Mesodermal cell (in vitro differentiated cells): ENCODE data around the gene NOL4L.

Experiments used
- H3K27ac ChIP-seq: 2 replicates; pipeline ENCODE4 v1.7.0; 2013; ENCODE audit warnings: mild to moderate bottlenecking, low read depth, low read length, moderate library complexity; ENCODE audit not compliant: severe bottlenecking
- H3K36me3 ChIP-seq: 2 replicates; pipeline ENCODE4 v1.7.1; 2013; ENCODE audit warnings: mild to moderate bottlenecking, low read length, moderate library complexity; ENCODE audit not compliant: control insufficient read depth, insufficient read depth
- H3K4me1 ChIP-seq: one replicate; pipeline ENCODE4 v1.7.1; 2013; ENCODE audit warnings: mild to moderate bottlenecking, low read length; ENCODE audit not compliant: insufficient read depth, control insufficient read depth, poor library complexity, severe bottlenecking
- H3K4me3 ChIP-seq: 2 replicates; pipeline ENCODE4 v1.7.0; 2013; ENCODE audit warnings: low read length, control low read depth, mild to moderate bottlenecking; ENCODE audit not compliant: insufficient read depth, poor library complexity, severe bottlenecking; ENCODE audit errors: extremely low read depth
- H3K9me3 ChIP-seq: 2 replicates; pipeline ENCODE4 v1.7.1; 2013; ENCODE audit warnings: mild to moderate bottlenecking, low read length, moderate library complexity; ENCODE audit not compliant: control insufficient read depth
- WGBS, 2 experiments: methylation state at CpG; one replicate each; pipeline ENCODE4 v1.1.5; 2013; ENCODE audit warnings: missing lambda C conversion rate in 2 of 2; ENCODE audit not compliant: insufficient coverage in 2 of 2; 5-methylcytosine and 5-hydroxymethylcytosine counted together

The NOL4L gene

GRCh38 chr20:32448306-32449056 is 136.7 kb downstream of the NOL4L start:
- Histone ChIP-seq H3K4me1 (peaks cover 27% of the 10 kb centered on the region), H3K4me3 (no peak overlapping the region), H3K9me3 (no peaks in the 10 kb centered on the region), H3K27ac (no peak overlapping the region), H3K36me3 (peaks cover 99% of the 10 kb centered on the region)
- 91 to 95% methylated on average over 10 of the region's 13 CpGs for WGBS, 2 experiments

DNA sequence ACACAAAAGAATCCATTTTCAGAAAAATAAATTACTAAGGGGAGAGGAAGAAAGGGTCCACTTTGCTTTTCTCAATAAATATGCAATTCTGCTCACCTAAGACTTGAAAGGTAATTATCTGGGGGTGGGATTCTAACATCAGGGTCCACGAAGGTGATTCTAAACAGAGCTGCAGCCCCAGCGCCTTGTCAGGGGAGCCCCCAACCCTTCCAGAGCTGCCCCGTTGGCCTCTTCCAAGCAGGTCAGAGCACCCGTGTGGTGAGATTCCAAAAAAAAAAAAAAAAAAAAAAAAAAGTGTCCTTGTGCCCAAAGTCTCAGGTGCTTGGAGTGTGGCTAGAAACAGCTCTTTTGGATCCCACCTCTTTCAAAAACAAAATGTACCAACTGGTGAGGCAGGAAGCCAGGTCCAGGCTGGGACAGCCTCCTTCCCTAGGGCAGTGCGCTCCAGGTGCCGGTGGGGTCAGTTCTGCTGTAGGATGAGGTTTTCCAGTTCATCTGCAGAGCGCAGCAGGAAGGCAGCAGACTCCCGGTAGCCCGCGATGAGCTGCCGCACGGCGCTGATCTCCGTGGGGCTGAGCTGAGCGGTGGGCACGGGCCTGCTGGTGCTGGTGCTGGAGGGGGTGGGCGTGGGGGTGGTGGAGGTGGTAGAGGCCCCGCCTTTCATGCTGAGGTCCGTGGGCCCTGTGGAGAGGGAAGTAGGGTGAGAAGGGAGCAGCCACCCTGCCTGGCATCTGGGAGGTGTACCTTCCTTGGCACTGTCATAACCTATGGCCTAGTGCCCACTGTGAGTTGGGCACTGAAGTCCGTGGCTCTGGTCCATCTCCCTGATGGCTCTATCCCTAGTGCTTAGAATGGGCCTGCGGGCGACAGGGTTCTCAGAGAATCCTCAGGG is 137.8 kb downstream of the NOL4L start:
- peaks cover 96% of the 10 kb centered on the region for H3K36me3 ChIP-seq
- H3K4me1 ChIP-seq = peaks cover 24% of the 10 kb centered on the region
- H3K27ac ChIP-seq = no peak overlapping the region
- H3K4me3 ChIP-seq = no peak overlapping the region
- no peaks in the 10 kb centered on the region for H3K9me3 ChIP-seq
- 92 to 97% methylated on average over 9 to 17 of the region's 22 CpGs for WGBS, 2 experiments

GRCh38 chr20:32446301-32447100 is 138.6 kb downstream of the NOL4L start:
- 91 to 99% methylated on average over 12 of the region's 14 CpGs for WGBS, 2 experiments
- Histone ChIP-seq H3K4me1 (peaks cover 18% of the 10 kb centered on the region), H3K9me3 (no peaks in the 10 kb centered on the region), H3K4me3 (no peak overlapping the region), H3K36me3 (peaks cover 94% of the 10 kb centered on the region), H3K27ac (peak overlapping the region; percentile 69)

DNA sequence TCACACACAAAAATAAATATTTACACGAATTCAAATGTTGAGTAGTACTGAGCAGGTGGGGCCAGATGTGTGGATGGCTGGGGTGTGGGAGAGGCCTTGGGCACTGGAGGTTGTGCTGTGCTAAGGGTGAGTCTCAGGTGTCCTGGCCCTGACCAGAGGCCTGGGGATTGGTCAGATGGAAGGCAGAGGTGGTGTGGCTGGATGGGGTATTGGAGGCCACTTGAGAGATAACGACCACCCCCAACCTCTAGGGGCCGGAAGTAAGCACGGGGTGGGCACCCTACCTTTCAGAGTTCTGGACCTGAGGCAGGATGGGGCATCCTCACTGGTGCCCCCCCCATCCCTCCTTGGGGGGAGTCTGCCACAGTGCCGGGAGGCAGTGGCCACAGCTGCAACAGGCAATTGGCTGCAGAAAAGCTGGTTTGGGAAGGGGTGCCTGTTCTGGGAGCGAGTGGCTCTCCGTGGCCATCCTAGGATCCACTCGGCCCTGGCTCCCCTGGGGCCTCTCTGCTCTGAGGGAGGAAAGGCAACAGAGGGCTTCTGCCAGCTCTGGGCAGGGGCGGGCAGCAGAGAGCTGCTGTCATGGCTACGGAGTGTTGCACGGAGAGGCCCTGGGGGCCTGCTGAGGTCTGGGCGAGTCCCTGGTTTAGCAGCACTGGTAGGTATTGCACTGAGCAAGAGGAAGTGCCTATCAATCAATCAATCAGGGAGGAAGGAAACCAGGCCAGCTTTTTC is 139.4 kb downstream of the NOL4L start:
- Histone ChIP-seq H3K4me1 (peaks cover 20% of the 10 kb centered on the region), H3K36me3 (peaks cover 94% of the 10 kb centered on the region), H3K9me3 (no peaks in the 10 kb centered on the region), H3K27ac (peak overlapping the region; percentile 69), H3K4me3 (no peak overlapping the region)
- 75 to 83% methylated on average over 5 to 7 of the region's 12 CpGs for whole genome bisulfite sequencing, 2 experiments

- 80% methylated on average over 3 of the region's 7 CpGs; no CpG with 5 or more reads in 1 of the 2 experiments for WGBS, 2 experiments
- Histone ChIP-seq H3K36me3 (peaks cover 94% of the 10 kb centered on the region), H3K27ac (peak overlapping the region; percentile 1)
These were observed 140.5 kb downstream of the NOL4L start for GRCh38 chr20:32444474-32445220.

GRCh38 chr20:32443386-32443974 is 141.7 kb downstream of the NOL4L start:
- peak overlapping the region; percentile 4 for H3K27ac ChIP-seq
- H3K4me1 ChIP-seq = peaks cover 19% of the 10 kb centered on the region
- H3K4me3 ChIP-seq = no peak overlapping the region
- 100% methylated on average over 2 to 3 of the region's 3 CpGs for WGBS, 2 experiments
- H3K36me3 ChIP-seq = peaks cover 94% of the 10 kb centered on the region
- no peaks in the 10 kb centered on the region for H3K9me3 ChIP-seq

More at GRCh38 chr20:32444474-32445220, 140.5 kb downstream of the NOL4L start:
- H3K9me3 ChIP-seq = no peaks in the 10 kb centered on the region
- peaks cover 19% of the 10 kb centered on the region for H3K4me1 ChIP-seq
- H3K4me3 ChIP-seq = no peak overlapping the region

DNA sequence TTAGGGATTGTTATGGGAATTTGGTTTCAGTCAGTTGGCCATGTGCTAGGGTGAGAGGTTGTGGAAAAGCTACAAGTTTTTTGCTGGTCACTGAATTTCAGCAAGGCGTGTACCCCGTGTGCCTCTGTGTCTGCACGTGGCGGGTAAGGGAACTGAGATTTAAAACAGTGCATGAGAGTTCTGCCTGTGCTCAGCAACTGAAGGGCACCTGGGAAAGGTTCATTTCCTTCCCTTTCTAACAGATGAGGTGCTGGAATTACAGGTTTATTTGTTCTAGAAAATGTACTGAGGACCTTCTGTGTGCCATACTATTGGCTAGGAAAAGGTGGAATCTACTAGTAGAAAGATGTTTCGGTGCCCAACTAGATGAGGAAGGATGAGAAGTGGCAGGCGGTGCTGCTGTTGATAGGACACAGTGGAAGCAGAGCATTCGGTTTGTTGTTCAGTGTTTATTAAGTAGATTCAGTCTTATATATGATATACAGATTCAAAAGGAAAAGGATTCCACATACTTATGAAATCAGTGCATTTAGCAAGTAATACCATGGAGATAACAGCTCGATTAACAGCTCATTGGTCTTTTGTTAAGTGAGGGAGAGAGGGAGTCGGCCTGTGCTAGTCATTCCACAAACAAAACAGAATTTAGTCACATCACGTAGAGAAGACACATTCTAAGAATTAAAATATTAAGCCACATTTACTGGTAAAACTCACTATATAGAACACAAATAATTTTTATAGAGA is 142.3 kb downstream of the NOL4L start:
- 85 to 87% methylated on average over 5 to 6 of the region's 10 CpGs for WGBS, 2 experiments
- H3K27ac ChIP-seq = no peak overlapping the region
- H3K4me1 ChIP-seq = peaks cover 19% of the 10 kb centered on the region
- peaks cover 94% of the 10 kb centered on the region for H3K36me3 ChIP-seq
- H3K9me3 ChIP-seq = no peaks in the 10 kb centered on the region
- H3K4me3 ChIP-seq = no peak overlapping the region

- peaks cover 19% of the 10 kb centered on the region for H3K4me1 ChIP-seq
These were observed 143.5 kb downstream of the NOL4L start for GRCh38 chr20:32441638-32442037.

GRCh38 chr20:32440758-32441078 is 144.4 kb downstream of the NOL4L start:
- Histone ChIP-seq H3K4me1 (peaks cover 13% of the 10 kb centered on the region), H3K36me3 (peaks cover 94% of the 10 kb centered on the region), H3K27ac (no peak overlapping the region), H3K4me3 (no peak overlapping the region), H3K9me3 (no peaks in the 10 kb centered on the region)
- WGBS, 2 experiments = 100% methylated on average over 1 to 3 of the region's 4 CpGs

More at GRCh38 chr20:32441638-32442037, 143.5 kb downstream of the NOL4L start:
- Histone ChIP-seq H3K4me3 (no peak overlapping the region), H3K36me3 (peaks cover 94% of the 10 kb centered on the region), H3K27ac (no peak overlapping the region), H3K9me3 (no peaks in the 10 kb centered on the region)
- 83 to 89% methylated on average over 2 to 3 of the region's 4 CpGs for WGBS, 2 experiments
